CMK (cell line): ENCODE results near the gene SORCS2.

ENCODE experiments used
- DNase-seq: peaks from one replicate; pipeline ENCODE4 v3.0.0-alpha.2; 2010; ENCODE audit warnings: low read depth

Gene SORCS2

DNA sequence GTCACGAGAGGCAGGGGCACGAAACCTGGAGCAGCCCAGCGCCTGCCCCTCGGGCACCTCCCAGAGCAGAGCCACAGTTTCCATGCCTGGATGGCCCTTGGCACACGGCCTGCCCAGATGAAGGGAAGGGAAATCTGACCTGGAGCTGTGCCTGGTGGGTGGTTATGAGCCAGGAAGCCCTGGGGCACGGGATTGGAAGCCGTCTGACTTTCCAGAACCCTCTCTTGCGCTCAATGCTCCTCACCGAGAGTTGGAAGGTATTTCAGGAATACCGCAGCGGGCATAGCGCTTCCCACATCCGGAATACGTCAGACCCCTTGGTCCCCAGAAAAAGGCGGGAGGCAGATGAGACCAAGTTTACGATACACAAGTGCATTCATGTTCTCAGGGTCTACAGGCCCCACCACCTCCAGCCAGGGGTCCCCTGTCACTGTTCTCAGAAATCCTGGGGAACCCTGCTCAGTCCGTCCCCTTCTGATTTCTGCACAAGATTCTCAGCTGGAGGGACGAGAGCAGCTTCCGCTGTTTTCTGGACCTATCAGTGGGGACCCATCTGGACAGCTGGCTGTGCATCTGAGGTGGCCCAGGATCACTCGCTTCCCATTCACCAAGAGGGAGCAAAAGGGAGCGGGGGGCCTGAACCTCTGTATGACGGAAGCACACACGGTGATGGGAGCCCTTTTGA lies 574.5 kb downstream of the SORCS2 start:
- no peak for DNase-seq

DNA sequence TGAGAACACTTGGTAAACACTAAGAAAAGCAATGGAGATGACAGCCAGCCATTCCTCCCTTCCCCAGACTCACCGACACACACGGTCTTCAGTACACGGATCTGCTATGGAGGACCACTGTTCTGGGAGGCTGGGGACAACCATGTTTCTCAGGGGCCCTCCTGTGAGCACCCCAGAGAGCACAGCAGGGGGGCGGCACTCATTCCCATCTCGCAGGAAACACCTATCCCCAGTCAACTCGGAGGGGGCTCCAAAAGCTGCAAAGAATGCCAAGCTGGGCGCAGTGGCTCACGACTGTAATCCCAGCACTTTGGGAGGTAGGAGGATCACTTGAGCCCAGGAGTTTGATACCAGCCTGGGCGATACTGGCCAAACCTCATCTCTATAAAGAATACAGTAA lies 575.2 kb downstream of the SORCS2 start:
- no peak for DNase-seq

DNA sequence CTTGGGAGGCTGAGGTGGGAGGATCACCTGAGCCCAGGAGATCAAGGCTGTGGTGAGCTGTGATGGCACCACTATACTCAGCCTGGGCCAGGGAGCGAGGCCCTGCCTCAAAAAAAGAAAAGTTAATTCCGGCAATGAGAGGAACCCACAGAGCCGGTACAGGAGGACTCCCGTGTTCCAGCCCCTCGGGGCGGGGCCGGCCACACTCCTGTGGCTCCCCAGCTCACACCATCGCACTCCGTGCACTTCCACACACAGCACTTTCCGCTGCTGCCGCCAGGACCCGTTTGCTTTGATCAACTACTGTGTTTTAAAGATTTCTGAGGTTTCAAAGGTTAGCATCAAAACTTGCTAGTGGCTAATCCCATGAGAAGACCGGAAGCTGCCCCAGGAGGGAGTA lies 575.6 kb downstream of the SORCS2 start:
- no peak for DNase-seq

DNA sequence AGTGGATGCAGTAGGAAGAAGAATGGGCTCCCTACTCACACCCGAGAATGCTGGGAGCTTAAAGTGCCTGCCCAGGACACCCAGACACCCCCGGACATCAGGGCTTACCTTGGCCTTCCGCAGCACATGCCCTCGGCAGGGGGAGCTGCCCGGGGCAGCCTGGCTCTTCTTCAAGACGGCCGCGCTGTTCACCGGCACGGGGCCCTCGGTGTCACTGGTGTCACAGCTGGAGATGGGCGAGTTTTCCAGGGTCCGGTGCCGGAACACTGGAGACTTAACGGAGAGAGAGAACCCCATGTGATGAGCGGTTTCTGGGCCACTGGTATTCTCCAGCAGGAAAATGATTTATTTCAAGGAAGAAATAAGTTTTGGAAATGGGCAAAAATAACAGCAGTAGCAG lies 576.4 kb downstream of the SORCS2 start:
- DNase-seq: no peak

DNA sequence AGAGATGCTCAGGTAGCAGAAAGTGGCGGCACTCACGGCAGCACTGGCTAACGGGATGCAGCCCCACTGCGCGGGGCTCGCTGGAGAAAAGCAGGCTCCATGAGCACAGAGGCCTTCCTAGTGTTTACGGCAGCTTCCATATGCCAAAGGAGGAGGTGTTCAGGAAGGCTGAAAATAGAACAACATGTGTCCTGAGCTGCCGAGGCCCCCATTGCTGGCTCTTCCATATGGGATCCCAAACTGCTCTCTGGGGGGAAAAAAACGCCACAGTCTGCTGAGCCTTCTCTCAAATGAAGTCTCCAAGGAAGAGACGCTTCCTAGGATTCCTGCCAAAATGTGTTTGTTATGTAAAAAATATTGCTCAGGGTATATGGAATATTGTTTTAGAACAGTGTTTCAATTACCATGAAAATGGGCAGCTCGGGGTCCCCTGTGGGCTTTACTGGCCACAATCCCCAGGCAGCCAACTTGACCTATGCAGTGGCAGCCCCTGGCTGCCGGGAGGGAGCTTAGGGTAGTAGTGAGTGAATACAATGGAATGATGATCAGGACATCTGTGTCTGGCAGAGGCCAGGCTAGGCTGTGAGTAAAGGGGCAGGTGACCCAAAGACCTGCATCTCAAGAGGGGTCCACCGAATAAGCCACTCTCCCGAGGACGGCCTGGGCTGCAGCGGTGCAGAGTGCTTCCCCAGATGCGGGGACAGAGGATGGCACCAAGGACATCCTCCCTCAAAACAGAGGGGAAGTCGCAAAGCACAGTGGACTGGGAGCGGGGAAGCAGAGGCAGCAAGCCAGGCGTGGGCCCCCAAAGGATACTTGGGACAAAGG lies 577.3 kb downstream of the SORCS2 start:
- no peak for DNase-seq

DNA sequence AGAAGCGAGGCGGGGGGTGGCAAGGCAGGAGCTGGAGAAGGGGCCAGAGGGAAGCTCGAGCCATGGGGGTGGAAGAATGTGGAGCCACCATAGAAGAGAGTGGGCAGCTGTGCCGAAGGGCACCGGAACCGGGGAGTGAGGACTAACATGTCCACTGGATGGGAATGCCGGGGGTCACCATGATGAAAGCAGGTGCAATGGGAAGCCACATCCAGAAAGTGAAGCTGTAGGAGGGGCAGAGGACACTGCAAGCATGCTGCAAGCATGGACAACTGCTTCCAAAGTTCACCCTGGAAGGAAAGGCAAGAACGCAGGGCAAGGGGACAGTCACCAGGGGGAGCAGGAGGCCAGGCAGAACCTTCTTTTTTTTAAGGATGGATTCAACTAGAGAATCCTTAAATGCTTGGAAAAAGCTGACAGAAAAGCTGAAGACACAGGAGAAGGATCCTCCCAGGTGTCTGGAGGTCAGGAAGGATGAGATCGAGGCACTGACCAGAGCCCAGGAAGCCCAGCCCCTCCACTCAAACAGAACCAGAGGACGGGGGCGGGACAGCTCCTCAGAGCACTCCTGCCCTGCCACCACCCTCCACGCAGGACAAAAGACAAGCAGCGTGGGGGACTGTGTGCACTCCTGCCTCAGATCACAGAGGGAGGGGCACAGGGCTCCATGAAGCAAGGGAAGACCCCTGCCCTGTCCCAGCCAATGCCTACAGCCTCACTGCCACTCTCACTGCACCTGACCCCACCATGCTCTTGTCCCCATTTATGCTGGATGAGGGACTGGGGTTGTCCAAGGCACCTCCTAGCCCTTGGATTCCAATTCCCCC lies 578.1 kb downstream of the SORCS2 start:
- no peak for DNase-seq

DNA sequence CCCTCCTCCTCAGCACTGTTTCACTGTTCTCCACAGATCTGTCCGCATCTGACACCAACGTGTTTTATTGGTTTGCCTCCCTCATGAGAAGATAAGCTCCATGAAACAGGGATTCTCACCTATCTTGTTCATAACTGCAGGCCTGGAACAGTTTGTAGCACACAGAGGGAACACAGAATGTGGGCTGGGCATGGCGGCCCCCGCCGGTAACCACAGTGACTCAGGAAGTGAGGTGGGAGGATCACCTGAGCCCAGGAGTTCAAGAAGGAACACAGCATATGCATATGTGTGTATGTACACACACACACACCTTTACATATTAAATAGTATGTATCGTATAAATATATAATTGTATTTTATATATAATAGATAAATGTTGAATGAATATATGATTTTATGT lies 578.7 kb downstream of the SORCS2 start:
- no peak for DNase-seq

DNA sequence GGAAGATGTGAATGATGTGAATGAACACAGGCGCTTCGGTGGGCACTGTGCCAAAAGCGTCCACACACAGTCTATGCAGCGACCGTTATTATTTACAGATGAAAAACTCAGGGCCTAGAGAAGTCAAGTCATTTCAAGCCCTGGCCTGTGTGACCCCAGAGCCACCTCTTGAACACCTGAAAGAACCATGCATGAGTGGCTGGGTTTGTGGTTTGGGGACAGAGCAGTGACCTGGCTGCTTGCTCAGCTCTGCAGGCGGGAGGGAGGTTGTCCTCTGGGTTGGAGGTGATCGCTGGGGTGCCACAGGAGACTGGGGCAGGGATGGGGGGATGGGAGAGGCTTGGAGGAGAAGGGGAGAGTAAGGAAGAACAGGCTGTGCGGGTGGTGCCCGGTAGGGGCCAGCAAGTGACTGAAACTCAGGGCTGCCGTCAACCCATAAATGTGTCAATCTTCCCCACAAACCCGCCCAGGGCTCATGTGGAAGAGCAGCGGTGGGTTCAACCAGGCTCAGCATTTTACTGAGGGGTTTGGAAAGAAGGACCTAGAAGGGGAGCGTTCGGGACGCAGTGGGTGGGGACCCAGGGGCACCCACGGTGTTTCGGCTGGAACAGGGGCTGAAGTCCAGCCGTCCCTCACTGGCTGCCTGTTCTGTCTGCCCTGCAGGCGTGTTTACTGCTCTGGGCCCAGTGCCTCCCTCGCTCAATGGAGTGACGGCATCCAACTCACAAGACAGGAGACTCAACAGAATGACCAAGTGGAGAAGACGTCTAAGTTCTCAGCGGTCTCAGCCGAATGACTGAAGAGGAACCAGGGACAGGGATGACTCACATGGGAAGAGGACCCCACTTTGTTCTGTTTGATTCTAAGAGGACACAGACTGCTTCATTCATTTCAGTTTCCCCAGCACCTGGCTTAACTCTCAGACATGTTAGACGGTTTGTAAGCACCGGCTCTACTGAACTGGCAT lies 579.5 kb downstream of the SORCS2 start:
- DNase-seq: no peak

DNA sequence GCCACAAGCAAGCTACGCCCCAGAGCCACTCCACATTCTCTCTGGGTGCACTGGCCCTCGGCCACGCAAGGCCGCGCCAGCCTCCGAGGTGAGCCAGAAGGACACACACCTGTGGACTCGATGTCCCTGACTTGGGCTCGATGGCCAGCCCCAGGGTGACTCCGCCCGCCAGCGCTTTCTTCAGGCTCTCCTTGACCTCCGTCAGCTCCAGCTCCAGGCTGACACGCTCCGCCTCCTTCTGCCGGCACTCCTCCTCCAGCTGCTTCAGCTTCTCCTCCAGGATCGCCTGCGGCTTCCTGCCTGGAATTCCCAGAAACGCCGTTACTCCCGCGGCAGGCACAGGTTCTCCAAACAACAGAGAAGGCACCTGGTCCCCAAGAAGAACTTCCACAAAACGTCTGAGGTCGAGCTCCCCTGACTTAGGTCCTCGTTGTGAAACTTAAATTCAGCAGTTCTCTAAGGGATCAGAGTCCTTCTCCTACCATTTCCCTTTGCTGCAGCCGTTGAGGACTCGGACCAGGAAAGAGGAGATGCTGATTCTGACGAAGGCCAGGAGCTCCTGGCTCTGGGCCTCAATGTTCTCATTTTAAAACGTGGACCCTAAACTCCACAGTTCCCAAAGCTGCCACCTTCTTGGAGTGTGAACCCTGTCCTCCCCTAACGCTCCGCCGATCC lies 580.5 kb downstream of the SORCS2 start:
- DNase-seq: no peak

DNA sequence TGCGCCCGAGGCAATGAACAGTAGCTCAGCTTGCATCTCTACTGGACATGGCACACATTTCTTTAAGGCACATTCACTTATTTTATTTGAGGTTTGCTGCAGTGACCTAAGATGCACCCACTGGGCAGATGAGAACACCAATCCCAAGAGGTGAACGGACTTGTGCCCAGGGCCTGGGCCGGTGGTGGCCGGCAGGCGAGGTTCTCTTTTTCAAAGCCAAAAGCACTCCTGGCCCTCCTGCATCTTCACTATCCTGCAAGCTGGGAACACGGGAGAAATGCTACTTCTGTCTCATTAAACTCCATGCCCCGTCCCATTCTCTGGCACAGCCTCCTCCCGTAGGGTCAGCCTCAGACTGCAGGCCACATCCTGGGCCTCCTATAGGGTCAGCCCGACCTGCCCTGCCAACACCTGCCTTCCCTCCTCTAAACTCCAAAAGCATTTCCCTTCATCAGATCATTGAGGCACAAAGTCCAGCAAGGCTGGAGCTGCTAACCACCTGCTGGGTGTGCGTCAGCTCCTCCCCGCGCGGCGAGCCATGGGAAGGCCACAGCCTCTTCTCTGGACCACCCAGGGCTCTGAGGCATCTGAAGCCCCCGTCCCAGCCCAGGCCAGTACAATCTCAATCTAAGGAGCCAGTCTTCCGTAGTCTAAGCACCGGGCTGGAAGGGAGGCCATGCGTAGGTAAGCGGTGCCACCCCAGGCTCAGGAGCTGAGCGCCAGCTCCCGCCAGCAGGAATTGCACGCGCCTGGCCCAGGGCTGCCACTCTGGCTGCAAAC lies 581.3 kb downstream of the SORCS2 start:
- DNase-seq: no peak

DNA sequence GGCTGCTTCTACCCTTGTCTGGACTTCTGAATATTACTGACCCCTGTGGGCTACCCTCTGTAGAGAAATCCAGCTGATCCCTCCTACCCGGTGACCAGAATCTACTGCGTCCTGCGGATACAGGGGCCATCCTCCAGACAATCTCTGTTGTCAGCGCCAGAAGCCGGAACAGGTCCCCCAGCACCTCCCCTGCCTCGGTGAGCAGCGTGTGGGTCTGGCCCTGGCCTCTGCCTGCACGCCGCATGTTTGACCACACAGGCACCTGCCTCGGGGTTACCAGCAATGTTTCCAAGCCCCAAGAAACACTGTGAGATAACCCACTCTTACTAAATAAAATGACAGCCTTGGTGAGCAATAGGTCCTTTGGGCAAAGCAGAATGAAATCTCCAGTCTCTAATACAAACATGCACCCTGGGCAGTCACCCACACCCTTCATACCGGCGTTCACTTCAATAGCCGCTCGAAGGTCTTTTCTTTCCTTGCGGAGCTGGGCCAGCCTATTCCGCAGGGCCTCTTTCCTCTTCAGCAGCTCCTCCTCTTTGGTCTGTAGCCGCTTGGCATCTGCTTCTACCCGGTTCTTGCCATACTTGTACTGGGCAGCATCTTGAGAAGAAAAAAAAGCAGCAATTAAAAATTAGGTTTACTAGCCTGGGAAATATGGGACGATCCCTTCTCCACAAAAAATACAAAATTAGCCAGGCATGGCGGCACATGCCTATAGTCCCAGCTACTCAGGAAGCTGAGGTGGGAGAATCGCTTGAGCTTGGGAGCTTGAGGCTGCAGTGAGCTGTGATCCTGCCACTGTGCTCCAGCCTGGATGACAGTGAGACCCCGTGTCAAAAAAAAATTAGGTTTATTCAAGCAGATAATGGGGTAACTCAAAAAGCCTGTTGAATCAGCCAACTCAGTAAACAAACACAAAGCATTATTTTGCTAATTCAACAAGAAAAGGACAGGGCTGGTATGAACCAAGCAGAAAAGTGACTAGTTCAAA lies 582.3 kb downstream of the SORCS2 start:
- DNase-seq: no peak

DNA sequence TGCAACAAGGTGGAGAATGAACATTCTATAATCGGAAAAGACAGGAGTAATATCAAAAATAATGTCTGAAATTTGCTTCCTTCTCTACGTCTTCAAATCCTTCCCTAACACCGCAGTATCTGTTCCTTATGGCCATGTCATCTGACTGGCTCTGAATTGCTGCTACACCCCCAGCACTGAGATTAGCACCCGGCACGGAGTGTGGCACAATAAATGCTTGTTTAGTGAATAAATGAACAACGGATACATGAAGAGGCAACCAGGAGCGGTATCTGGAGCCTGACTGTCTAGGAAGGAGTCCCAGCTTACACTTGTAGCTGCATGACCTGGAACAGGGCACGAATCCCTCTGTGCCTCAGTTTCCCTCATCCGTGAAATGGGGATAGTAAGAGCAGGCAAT lies 583.1 kb downstream of the SORCS2 start:
- DNase-seq: no peak

DNA sequence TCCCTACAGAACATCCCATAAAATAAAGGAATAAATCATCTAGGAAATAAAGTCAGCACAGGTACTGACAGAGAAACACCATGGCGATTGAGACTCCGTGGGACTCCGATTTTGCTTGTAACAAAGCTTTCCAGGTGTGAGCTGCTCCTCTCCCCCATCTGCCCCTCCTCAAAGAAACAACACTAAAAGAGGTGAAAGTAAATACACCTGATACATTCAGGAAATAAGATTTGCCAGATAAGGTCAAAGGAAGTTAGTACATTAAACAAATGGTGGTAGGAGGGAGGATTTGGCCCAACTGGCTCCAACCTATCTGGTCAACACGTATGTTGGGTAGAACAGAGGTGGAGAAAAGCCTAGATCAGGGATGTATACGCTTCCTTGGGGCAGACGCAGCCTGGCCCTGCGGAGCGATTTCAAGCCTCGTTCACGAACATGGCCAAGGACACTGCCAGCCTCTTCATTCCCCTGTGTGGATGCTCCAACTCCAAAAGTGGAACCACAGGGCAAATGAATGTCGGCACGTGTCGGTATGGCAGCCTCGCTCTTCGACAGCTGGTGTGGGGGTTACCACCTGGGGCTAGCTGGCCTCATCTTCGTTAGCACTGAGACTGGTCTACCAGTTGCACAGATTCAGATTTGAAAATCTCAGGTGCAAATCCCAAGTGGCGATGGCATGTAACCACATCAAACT lies 584.8 kb downstream of the SORCS2 start:
- DNase-seq: no peak

DNA sequence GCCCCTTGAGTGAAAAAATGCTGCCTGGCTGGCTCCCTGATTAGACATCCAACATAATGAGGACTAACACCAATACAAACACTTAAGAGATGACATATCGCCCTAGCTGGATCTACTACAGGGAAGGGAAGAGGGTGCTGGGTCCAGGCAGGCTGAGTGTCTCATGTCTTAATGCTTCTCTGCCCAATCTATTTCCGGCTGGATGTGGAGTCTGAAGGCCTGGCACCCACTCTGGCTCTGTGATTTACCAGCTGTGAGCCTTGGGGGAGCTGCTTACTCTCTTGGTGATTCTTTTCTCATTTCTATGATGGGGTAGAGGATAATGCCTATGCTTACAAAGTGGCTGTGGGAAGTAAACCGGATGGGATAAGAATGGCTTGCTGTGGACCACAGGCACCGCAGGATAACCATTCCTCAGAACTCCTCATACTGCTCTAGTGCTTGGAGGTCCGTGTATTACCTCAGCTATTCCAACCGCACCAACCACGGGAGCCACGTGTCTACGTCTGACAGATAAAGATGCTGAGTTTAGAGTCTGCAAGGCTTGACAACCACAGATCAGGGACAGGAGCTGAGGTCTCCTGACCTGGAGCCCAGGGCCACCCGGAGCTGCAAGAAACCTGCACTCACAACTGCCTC lies 585.7 kb downstream of the SORCS2 start:
- DNase-seq: no peak

DNA sequence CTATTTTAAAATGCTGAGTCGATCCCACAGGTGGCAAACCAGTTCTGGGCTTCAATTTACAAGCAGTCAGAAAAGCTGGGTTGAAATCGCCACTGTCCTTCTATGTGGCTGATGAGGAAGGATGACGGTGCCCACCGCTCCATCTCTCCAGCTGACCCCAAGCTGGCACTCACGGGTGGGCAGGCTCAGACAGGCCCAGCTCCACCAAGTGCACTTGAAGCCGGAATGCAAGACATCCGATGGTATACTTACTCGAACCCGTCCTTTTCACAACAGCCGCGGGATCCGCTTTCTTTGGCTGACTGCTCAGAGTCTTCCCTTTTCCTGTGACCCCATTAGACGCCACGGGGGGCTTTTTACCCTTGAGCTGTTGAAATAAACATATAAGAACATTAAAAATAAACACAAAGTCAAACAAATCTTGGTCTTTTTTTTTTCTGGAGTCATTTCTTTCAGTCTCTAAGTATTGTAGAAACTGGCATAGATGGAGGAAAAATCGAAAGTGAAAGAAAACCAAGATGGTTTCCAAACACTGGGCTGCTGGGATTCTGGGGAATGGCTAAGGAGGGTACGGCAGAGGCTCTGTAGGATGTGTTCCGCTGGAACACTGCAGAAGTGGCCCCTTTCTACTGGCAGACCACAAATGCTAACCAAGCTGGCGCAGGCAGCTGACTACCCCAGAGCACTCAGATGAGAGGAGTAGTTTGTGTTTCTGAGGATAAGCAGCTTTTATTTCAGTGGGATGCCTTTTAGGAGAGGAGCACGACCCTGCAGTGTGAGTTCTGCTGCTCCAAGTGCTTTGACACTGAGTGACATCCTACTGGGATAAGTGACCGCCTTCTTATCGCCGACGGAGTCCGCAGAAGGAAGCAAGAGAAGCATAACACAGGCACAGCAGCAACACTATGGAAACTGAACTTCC lies 586.4 kb downstream of the SORCS2 start:
- no peak for DNase-seq

DNA sequence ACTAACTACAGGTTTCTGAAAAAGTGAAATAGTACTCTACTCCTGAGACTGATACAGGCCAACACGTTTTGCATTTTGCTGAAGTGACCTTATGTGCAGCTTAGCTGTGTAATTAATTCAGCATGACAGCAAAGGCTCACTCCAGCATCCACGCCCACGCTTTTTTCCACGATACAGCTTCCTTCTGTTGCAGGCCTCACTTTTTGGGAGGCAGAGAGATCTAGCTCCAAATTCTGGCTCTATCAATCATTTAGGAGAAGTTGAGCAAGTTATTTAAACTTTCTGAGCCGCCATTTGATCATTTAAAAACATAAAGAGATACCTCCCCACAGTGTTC lies 587.1 kb downstream of the SORCS2 start:
- no peak for DNase-seq
